Measurements from ENCODE around the gene CYP3A5. TPM values are rescaled to one million over a fixed set of nuclear protein-coding genes. Genes with fewer than 3 reads are reported as not detected.

The CYP3A5 gene
- total and polyA plus RNA-seq, 2 of the 13 experiments (the other 11 are each of a cell fraction or from before 2014, with no cell fraction given), result 5.7 to 9.3 TPM

GRCh38 chr7:99693427-99694200 is 13.8 kb upstream of the CYP3A5 start (continued):
- no peak for TF ChIP-seq ZHX2 (IDR thresholded peaks at IDR 0.05; ENCODE audit: low read depth)
- no peak; the same call in 1 of the 2 replicates for TF ChIP-seq ZHX2 (CRISPR knock-in tag; IDR thresholded peaks at IDR 0.05; ENCODE audit: borderline replicate concordance)
- TF ChIP-seq MAF1 (CRISPR knock-in tag; IDR thresholded peaks at IDR 0.05; ENCODE audit: borderline replicate concordance), result no peak
- peak; percentile 80 for TF ChIP-seq TBX2 (CRISPR knock-in tag; IDR thresholded peaks at IDR 0.05; ENCODE audit: borderline replicate concordance)
- TF ChIP-seq ZNF318 (CRISPR knock-in tag; IDR thresholded peaks at IDR 0.05), result peak; percentile 83; the same call in 1 of the 2 replicates
- TF ChIP-seq IRF2 (CRISPR knock-in tag; IDR thresholded peaks at IDR 0.05), result peak; percentile 80
- TF ChIP-seq GTF2F1 (IDR thresholded peaks at IDR 0.05; ENCODE audit: low read length), result no peak
- TF ChIP-seq ZIK1 (CRISPR knock-in tag; IDR thresholded peaks at IDR 0.05; ENCODE audit: borderline replicate concordance, low read depth), result 0 out of 2 replicates have a peak, but pooled peaks have one; percentile 42
- TF ChIP-seq ZNF687 (CRISPR knock-in tag; IDR thresholded peaks at IDR 0.05), result peak; percentile 95

Data from HepG2 (cell line).